ENCODE measurements around the gene IKZF3.
"Not testable (repeated sequence)": the region's sequence is repeated elsewhere in the genome, so short reads cannot be mapped to it uniquely, and the experiment has no call there.

Gene IKZF3

DNA sequence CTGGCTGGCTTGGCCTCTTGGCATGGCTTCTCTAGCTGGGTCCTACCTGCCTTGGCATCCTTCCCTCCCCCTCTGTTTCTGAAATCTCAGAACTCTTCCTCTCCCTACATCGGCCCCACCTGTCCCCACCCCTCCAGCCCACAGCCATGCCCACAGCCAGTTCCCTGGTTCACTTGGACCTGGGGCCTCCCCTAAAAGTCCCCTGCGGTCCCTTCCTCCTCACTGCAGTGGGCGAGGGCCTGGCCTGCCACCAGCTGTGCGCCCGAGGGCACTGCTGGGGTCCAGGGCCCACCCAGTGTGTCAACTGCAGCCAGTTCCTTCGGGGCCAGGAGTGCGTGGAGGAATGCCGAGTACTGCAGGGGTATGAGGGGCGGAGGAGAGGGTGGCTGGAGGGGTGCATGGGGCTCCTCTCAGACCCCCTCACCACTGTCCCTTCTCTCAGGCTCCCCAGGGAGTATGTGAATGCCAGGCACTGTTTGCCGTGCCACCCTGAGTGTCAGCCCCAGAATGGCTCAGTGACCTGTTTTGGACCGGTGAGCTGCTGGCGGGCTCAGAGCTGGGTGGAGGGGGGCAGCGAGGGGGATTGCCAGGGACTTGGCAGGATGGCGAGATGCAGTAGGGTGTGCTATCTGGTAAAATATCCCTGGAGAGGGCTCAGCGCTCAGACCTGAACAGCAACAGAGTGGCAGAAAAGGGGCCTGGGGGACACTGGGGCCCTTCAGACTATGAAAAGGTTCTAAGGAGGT, 147.9 kb downstream of the IKZF3 start:
- DNase-seq (ENCODE audit: low spot score) = no peak

DNA sequence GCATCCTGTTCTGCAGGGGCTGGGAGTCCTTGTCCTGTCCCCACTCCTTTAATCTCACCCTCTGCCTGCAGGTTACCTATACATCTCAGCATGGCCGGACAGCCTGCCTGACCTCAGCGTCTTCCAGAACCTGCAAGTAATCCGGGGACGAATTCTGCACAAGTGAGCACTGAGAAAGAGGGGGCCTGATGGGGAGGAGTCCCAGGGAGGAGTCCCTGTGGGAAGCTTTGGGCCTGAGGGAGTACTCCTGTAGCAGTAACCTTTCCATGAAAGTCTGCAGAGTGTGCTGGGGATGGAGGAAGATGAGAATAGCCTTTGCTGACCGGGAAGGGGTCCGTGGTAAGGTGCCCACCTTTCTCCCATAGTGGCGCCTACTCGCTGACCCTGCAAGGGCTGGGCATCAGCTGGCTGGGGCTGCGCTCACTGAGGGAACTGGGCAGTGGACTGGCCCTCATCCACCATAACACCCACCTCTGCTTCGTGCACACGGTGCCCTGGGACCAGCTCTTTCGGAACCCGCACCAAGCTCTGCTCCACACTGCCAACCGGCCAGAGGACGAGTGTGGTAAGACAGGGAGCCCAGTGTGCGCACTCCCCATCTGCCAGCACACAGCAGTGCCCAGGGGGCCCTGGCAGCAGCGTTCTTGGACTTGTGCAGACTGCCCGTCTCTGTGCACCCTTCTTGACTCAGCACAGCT, 148.6 kb downstream of the IKZF3 start:
- no peak for DNase-seq (ENCODE audit: low spot score)

DNA sequence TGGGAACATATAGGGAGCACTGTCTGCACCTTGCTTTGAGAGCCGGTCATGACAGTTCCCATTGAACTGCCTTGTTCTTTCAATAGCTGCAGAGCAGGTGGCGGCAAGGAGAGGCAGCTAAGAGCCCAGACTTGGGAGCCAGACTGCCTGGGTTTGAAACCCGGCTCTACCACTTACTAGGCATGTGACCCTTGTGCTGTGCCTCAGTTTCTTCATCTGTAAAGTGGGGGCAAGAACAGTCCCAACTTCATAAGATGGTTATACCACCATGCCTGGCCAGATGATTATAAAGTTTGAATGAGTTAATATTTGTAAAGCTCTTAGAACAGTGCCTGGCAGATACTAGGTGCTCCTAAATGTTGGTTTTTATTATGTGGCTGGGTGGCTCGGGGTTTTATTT, 149.9 kb downstream of the IKZF3 start:
- no peak for DNase-seq (ENCODE audit: low spot score)

DNA sequence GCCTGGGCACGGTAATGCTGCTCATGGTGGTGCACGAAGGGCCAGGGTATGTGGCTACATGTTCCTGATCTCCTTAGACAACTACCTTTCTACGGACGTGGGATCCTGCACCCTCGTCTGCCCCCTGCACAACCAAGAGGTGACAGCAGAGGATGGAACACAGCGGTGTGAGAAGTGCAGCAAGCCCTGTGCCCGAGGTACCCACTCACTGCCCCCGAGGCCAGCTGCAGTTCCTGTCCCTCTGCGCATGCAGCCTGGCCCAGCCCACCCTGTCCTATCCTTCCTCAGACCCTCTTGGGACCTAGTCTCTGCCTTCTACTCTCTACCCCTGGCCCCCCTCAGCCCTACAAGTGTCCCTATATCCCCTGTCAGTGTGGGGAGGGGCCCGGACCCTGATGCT, 152.3 kb downstream of the IKZF3 start:
- no peak for DNase-seq (ENCODE audit: low spot score)

DNA sequence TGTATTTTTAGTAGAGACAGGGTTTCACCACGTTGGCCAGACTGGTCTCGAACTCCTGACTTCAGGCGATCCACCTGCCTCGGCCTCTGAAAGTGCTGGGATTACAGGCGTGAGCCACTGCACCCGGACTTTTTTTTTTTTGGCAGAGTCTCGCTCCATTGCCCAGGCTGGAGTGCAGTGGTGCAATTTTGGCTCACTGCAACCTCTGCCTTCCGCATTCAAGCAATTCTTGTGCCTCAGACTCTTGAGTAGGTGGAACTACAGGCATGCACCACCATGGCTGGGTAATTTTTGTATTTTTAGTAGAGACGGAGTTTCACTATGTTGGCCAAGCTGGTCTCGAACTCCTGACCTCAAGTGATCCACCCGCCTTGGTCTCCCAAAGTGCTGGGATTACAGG, 153.0 kb downstream of the IKZF3 start:
- DNase-seq (ENCODE audit: low spot score) = not testable (repeated sequence)

DNA sequence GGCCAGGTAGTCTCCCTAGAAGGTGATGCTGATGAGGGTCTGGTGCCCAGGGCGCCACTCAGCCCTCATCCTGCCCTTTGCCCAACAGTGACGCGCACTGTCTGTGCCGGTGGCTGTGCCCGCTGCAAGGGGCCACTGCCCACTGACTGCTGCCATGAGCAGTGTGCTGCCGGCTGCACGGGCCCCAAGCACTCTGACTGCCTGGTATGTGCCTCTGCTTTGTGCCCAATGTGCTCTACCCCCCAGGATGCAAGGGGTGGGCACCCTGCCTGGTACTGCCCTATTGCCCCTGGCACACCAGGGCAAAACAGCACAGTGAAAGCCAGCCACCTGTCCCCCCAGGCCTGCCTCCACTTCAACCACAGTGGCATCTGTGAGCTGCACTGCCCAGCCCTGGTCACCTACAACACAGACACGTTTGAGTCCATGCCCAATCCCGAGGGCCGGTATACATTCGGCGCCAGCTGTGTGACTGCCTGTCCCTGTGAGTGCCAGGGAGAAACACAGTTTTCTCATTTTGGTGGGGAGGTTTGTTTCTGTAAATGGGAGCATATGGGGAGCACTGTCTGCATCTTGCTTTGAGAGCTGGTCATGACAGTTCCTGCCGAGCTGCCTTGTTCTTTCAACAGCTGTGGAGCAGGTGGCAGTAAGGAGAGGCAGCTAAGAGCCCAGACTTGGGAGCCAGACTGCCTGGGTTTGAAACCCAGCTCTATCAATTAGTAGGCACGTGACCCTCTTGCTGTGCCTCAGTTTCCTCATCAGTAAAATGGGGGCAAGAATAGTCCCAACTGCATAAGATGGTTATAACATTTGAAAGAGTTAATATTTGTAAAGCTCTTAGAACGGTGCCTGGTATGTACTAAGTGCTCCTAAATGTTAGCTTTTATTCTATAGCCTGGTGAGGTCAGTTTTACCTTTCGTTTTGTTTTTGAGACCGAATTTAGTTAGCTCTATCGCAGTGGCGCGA, 153.8 kb downstream of the IKZF3 start:
- no peak for DNase-seq (ENCODE audit: low spot score)

DNA sequence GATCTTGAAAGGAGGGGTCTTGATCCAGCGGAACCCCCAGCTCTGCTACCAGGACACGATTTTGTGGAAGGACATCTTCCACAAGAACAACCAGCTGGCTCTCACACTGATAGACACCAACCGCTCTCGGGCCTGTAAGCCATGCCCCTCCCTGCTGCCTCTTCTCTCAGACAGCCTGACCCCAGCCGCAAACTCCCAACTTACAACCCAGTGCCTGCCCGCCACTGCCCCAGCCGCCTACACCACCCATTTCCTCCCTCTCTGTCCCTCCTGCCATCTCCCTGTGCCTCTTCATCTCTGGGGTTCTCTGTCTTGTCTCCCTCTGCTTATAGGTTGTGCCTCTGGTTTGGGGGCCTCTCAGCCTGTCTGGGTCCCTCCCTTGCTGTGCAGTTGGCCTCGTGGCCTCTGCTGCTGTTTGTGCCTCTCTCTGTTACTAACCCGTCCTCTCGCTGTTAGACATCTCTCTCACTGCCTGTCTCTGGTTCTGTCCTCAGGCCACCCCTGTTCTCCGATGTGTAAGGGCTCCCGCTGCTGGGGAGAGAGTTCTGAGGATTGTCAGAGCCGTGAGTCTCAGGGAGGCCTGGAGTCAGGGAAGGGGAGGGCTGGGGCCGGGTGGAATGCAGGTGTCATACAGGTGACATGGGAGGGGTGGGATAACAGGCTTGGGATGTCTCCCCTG, 154.7 kb downstream of the IKZF3 start:
- no peak for DNase-seq (ENCODE audit: low spot score)

Data from ecto neural progenitor cell (in vitro differentiated cells).